SK-N-SH (cell line): ENCODE data around the gene KRTAP2-1. TPM values are rescaled to one million over a fixed set of nuclear protein-coding genes. Genes with fewer than 3 reads are reported as not detected.

ENCODE experiments used
- CTCF ChIA-PET: fragments of 300-600, 350-600 bp; formaldehyde crosslinking; extraction: SDS; loops from one replicate; lab custom pipeline; 2021; lab: Yijun Ruan, JAX
- POLR2A ChIA-PET: fragments of 350-600 bp; sonication (Branson Sonifier 250); formaldehyde crosslinking; extraction: SDS; loops from one replicate; lab custom pipeline; 2020; ENCODE audit warnings: antibody characterized with exemption, inconsistent platforms; lab: Yijun Ruan, JAX
- DNase-seq: peaks from one replicate; pipeline ENCODE4 v3.0.0; 2012
- H2AFZ ChIP-seq: fragments of 200-600 bp; sonication (generic); 2 replicates; pipeline ENCODE4 v1.8.1; 2016; ENCODE audit warnings: antibody characterized with exemption, mild to moderate bottlenecking, low read depth
- H3F3A ChIP-seq: fragments of 200-600 bp; sonication (generic); replicated peaks from 2 replicates; pipeline ENCODE3; 2016; ENCODE audit warnings: antibody characterized with exemption, mild to moderate bottlenecking; ENCODE audit not compliant: insufficient read depth
- H3K27ac ChIP-seq, 2 experiments: fragments of 200-500 bp in 1 of 2; fragments of 200-600 bp in 1 of 2; sonication (Bioruptor generic) in 1 of 2; sonication (generic), shearing (Covaris generic) in 1 of 2; 2 replicates each; pipeline versions ENCODE4 v1.5.1 to v1.6.1; 2014 to 2016; ENCODE audit warnings: low read depth in 2 of 2, inconsistent platforms in 1 of 2, low read length in 1 of 2, mild to moderate bottlenecking in 1 of 2, mixed read lengths in 1 of 2
- H3K27me3 ChIP-seq: fragments of 200-600 bp; sonication (generic), shearing (Covaris generic); 2 replicates; pipeline ENCODE4 v1.6.1; 2016; ENCODE audit warnings: mixed run types; ENCODE audit not compliant: insufficient read depth
- H3K36me3 ChIP-seq, 2 experiments: fragments of 200-500 bp in 1 of 2; fragments of 200-600 bp in 1 of 2; sonication (Bioruptor generic) in 1 of 2; sonication (generic) in 1 of 2; replicated peaks in 1 of 2; 2 replicates each; pipeline versions ENCODE3 to v1.5.1; 2014 to 2016; ENCODE audit warnings: low read length in 1 of 2, mild to moderate bottlenecking in 1 of 2; ENCODE audit not compliant: insufficient read depth in 2 of 2, control insufficient read depth in 1 of 2
- H3K4me1 ChIP-seq, 2 experiments: fragments of 200-500 bp in 1 of 2; fragments of 200-600 bp in 1 of 2; sonication (Bioruptor generic) in 1 of 2; sonication (generic), shearing (Covaris generic) in 1 of 2; 2 replicates each; pipeline versions ENCODE4 v1.5.1 to v1.6.1; 2014 to 2016; ENCODE audit warnings: low read depth in 1 of 2, low read length in 1 of 2, mixed run types in 1 of 2; ENCODE audit not compliant: insufficient read depth in 2 of 2, control insufficient read depth in 1 of 2
- H3K4me2 ChIP-seq: fragments of 200-600 bp; sonication (generic), shearing (Covaris generic); 2 replicates; pipeline ENCODE4 v1.6.1; 2017; ENCODE audit warnings: mixed run types
- H3K4me3 ChIP-seq, 2 experiments: fragments of 200-500 bp in 1 of 2; fragments of 200-600 bp in 1 of 2; sonication (Bioruptor generic) in 1 of 2; sonication (generic), shearing (Covaris generic) in 1 of 2; 2 replicates each; pipeline versions ENCODE4 v1.5.1 to v1.8.1; 2014 to 2016; ENCODE audit warnings: low read depth in 2 of 2, inconsistent platforms in 1 of 2, low read length in 1 of 2, mild to moderate bottlenecking in 1 of 2, mixed read lengths in 1 of 2, moderate library complexity in 1 of 2
- H3K79me2 ChIP-seq: fragments of 200-600 bp; sonication (generic); 2 replicates; pipeline ENCODE4 v1.8.1; 2017; ENCODE audit warnings: mild to moderate bottlenecking; ENCODE audit not compliant: insufficient read depth
- H3K9ac ChIP-seq: fragments of 200-600 bp; sonication (generic); 2 replicates; pipeline ENCODE4 v1.6.1; 2017; ENCODE audit warnings: mixed run types
- H3K9me2 ChIP-seq: fragments of 200-600 bp; sonication (generic); 2 replicates; pipeline ENCODE4 v1.6.1; 2017; ENCODE audit warnings: mixed run types
- H3K9me3 ChIP-seq: fragments of 200-600 bp; sonication (generic); 2 replicates; pipeline ENCODE4 v1.6.1; 2017; ENCODE audit warnings: mixed run types, mild to moderate bottlenecking, moderate library complexity
- H4K20me1 ChIP-seq: fragments of 200-600 bp; sonication (generic); 2 replicates; pipeline ENCODE4 v1.6.1; 2017; ENCODE audit warnings: mild to moderate bottlenecking, mixed run types; ENCODE audit not compliant: insufficient read depth
- CTCF ChIP-seq: fragments of 200-600 bp; sonication (generic); IDR thresholded peaks from 2 replicates; pipeline ENCODE4 v1.6.1; 2017; ENCODE audit warnings: antibody characterized with exemption, mild to moderate bottlenecking, moderate library complexity
- ELF1 ChIP-seq: IDR thresholded peaks from 2 replicates; pipeline ENCODE4 v1.4.0; 2012
- EP300 ChIP-seq, 2 experiments: IDR thresholded peaks; 2 replicates each; pipeline versions ENCODE4 v1.4.0 to v1.6.1; 2012; ENCODE audit warnings: borderline replicate concordance in 1 of 2, low read depth in 1 of 2, low read length in 1 of 2
- EZH2phosphoT487 ChIP-seq: fragments of 200-600 bp; sonication (generic); IDR thresholded peaks from 2 replicates; pipeline ENCODE4 v1.6.1; 2017; ENCODE audit warnings: low read depth, mixed run types, mild to moderate bottlenecking, antibody characterized with exemption, moderate library complexity, borderline replicate concordance
- FOSL2 ChIP-seq: IDR thresholded peaks from 2 replicates; pipeline ENCODE4 v1.4.0; 2012; ENCODE audit warnings: low read depth, mild to moderate bottlenecking, moderate library complexity, borderline replicate concordance
- FOXJ3 ChIP-seq: sonication (generic); formaldehyde crosslinking; IDR thresholded peaks from 2 replicates; pipeline ENCODE4 v1.5.1; 2020; ENCODE audit warnings: mild to moderate bottlenecking, missing genetic modification reagents
- FOXM1 ChIP-seq: IDR thresholded peaks from 2 replicates; pipeline ENCODE4 v1.4.0; 2012; ENCODE audit warnings: low read depth, mild to moderate bottlenecking
- GABPA ChIP-seq: IDR thresholded peaks from 2 replicates; pipeline ENCODE4 v1.4.0; 2012; ENCODE audit warnings: low read depth, mild to moderate bottlenecking
- MEF2A ChIP-seq: IDR thresholded peaks from 2 replicates; pipeline ENCODE4 v1.4.0; 2012; ENCODE audit warnings: low read depth, borderline replicate concordance
- NFIC ChIP-seq: IDR thresholded peaks from 2 replicates; pipeline ENCODE4 v1.4.0; 2012; ENCODE audit warnings: borderline replicate concordance
- RAD21 ChIP-seq: IDR thresholded peaks from 2 replicates; pipeline ENCODE4 v1.6.1; 2012; ENCODE audit warnings: mild to moderate bottlenecking, low read length
- RFX5 ChIP-seq: IDR thresholded peaks from 2 replicates; pipeline ENCODE4 v1.6.1; 2012; ENCODE audit warnings: mild to moderate bottlenecking, improper control_type of control experiment, low read length
- RXRA ChIP-seq: IDR thresholded peaks from 2 replicates; pipeline ENCODE4 v1.4.0; 2012; ENCODE audit warnings: low read depth, mild to moderate bottlenecking, borderline replicate concordance
- USF1 ChIP-seq: IDR thresholded peaks from 2 replicates; pipeline ENCODE4 v1.4.0; 2012; ENCODE audit warnings: low read depth, borderline replicate concordance
- USF2 ChIP-seq: fragments of 150-350 bp; IDR thresholded peaks from 2 replicates; pipeline ENCODE4 v1.6.1; 2017; ENCODE audit warnings: antibody characterized with exemption, low read length, low read depth, borderline replicate concordance
- YY1 ChIP-seq: IDR thresholded peaks from 2 replicates; pipeline ENCODE4 v1.4.0; 2012; ENCODE audit warnings: low read depth, mild to moderate bottlenecking
- WGBS: methylation state at CpG from one replicate; pipeline ENCODE4 v1.1.6; 2017; ENCODE audit warnings: low lambda C conversion rate; 5-methylcytosine and 5-hydroxymethylcytosine counted together
- polyA plus RNA-seq, 3 experiments: library from polyadenylated mRNA; depleted of rRNA; stranded (reverse); fragments of >200 nt; gene quantifications; 2 replicates each; pipeline ENCODE4 v1.2.3, GENCODE V29; 2012
- TF ChIP-seq, protein P1 (sequence below): IDR thresholded peaks from 2 replicates; pipeline ENCODE4; 2012

KRTAP2-1 gene
- polyA plus RNA-seq, 1 of the 3 experiments (the other 2 are of a cell fraction): not detected

DNA sequence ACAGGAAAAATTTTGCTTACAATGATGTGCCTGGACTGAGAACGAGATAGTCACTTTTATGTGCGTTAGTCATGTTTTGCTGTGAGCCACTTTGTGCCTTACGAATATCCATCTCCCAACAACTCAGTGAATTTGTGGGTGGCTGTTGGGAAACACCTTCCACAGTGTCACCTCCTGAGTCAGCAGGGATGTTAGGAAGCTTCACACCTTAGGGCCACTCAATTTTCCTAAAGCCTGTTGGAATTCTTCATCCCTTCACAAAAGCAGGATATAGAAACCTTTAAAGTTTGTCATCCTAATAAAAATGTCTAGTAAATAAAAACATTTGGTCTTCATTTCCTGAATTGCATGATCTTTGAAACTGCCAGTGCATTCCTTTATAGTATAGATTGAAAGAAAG, 33.9 kb downstream of the KRTAP2-1 start:
- 25% methylated on average over 3 of the region's 3 CpGs for WGBS
- no peaks in the 10 kb centered on the region for H4K20me1 ChIP-seq
- H3K79me2 ChIP-seq: no peaks in the 10 kb centered on the region
- TF ChIP-seq NFIC (no peak), FOXM1 (no peak), ELF1 (no peak), EZH2phosphoT487 (no peak), RAD21 (no peak), CTCF (no peak), RXRA (no peak), EP300 (IDR thresholded peaks at IDR 0.05; ENCODE audit: borderline replicate concordance in 1 of 2, low read depth in 1 of 2, low read length in 1 of 2) (no peak), USF1 (no peak), USF2 (no peak), GABPA (no peak), YY1 (no peak), RFX5 (no peak), FOSL2 (no peak), MEF2A (no peak), FOXJ3 (CRISPR knock-in tag) (no peak)
- TF ChIP-seq, protein P1, sequence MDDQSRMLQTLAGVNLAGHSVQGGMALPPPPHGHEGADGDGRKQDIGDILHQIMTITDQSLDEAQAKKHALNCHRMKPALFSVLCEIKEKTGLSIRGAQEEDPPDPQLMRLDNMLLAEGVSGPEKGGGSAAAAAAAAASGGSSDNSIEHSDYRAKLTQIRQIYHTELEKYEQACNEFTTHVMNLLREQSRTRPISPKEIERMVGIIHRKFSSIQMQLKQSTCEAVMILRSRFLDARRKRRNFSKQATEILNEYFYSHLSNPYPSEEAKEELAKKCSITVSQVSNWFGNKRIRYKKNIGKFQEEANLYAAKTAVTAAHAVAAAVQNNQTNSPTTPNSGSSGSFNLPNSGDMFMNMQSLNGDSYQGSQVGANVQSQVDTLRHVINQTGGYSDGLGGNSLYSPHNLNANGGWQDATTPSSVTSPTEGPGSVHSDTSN: no peak
- no peaks in the 10 kb centered on the region for H3K9me2 ChIP-seq
- no peak overlapping the region for H3K9ac ChIP-seq
- no peak overlapping the region for H3K4me3 ChIP-seq
- H3K27ac ChIP-seq: no peak overlapping the region
- no peaks in the 10 kb centered on the region for H3K36me3 ChIP-seq
- no peak overlapping the region for H2AFZ ChIP-seq
- ChIA-PET CTCF (no interaction called here), POLR2A (no interaction called here)
- no peaks in the 10 kb centered on the region for H3F3A ChIP-seq
- peaks cover 41% of the 10 kb centered on the region; the same call in 1 of the 2 replicates for H3K27me3 ChIP-seq
- no peaks in the 10 kb centered on the region for H3K4me1 ChIP-seq
- no peaks in the 10 kb centered on the region for H3K9me3 ChIP-seq
- DNase-seq: no peak
- no peak overlapping the region for H3K4me2 ChIP-seq
